SK-N-MC (cell line): ENCODE results near the gene CPB2.

ENCODE experiments used
- EZH2 ChIP-seq: fragments of 200-600 bp; sonication (generic); IDR thresholded peaks from one replicate; pipeline ENCODE4 v1.6.1; 2017; ENCODE audit warnings: antibody characterized with exemption
- FOXP2 ChIP-seq: optimal IDR thresholded peaks from 2 replicates; pipeline ENCODE3; 2011; ENCODE audit warnings: mild to moderate bottlenecking, moderate library complexity; ENCODE audit not compliant: insufficient read depth; ENCODE audit errors: extremely low read length, control extremely low read depth
- POLR2AphosphoS5 ChIP-seq: IDR thresholded peaks from 2 replicates; pipeline ENCODE4 v1.6.1; 2012; ENCODE audit warnings: mild to moderate bottlenecking, low read depth, low read length, borderline replicate concordance

- TF ChIP-seq EZH2 (no peak), FOXP2 (no peak), POLR2AphosphoS5 (no peak)
Observed at GRCh38 chr13:46075811-46076210, 29.0 kb downstream of the CPB2 start.
